Body of pancreas (tissue), 4 donors: ENCODE data around the gene MROH2A. TPM values are rescaled to one million over a fixed set of nuclear protein-coding genes. Genes with fewer than 3 reads are reported as not detected.

Experiments
- ATAC-seq: fragments of 150-250 bp; one replicate; pipeline ENCODE4 v1.9.1; 2016
- DNase-seq, 4 donors: peaks; one replicate each; pipeline ENCODE4 v3.0.0-alpha.2; 2019
- H3K27ac ChIP-seq, 4 donors: fragments of 200-600 bp; sonication (generic); 1 replicate in 3 of 4; 2 replicates in 1 of 4; pipeline versions ENCODE4 v1.5.1 to v1.6.1; 2016 to 2019; ENCODE audit warnings: mild to moderate bottlenecking in 1 of 4, mixed read lengths in 1 of 4, moderate library complexity in 1 of 4
- H3K27me3 ChIP-seq, 2 donors: fragments of 200-600 bp; sonication (generic); one replicate each; pipeline ENCODE4 v1.6.0; 2016; ENCODE audit warnings: mild to moderate bottlenecking in 1 of 2
- H3K36me3 ChIP-seq, 2 donors: fragments of 200-600 bp; sonication (generic); replicated peaks in 1 of 2; 2 replicates each; pipeline ENCODE4 v1.5.1; 2016; ENCODE audit warnings: low read depth in 2 of 2; ENCODE audit not compliant: insufficient read depth in 1 of 2
- H3K4me1 ChIP-seq: fragments of 200-600 bp; sonication (generic); one replicate; pipeline ENCODE4 v1.6.0; 2016
- H3K4me3 ChIP-seq, 2 donors: fragments of 200-600 bp; sonication (generic); 1 replicate in 1 of 2; 2 replicates in 1 of 2; pipeline ENCODE4 v1.5.1; 2016 to 2019
- H3K9me3 ChIP-seq, 3 donors: fragments of 200-600 bp; sonication (generic); 1 replicate in 2 of 3; 2 replicates in 1 of 3; pipeline ENCODE4 v1.5.1; 2016
- CTCF ChIP-seq, 7 experiments: fragments of 450-650 bp in 4 of 7; fragments of 200-600 bp in 3 of 7; sonication (generic) in 3 of 7; IDR thresholded peaks; one replicate each; pipeline ENCODE4 v1.5.1; 2016 to 2019; ENCODE audit warnings: antibody characterized with exemption in 7 of 7
- POLR2A ChIP-seq, 3 donors: fragments of 450-650 bp; IDR thresholded peaks; one replicate each; pipeline ENCODE4 v1.6.1; 2016; ENCODE audit warnings: antibody characterized with exemption in 3 of 3, mild to moderate bottlenecking in 2 of 3
- WGBS, 2 donors: methylation state at CpG; one replicate each; pipeline ENCODE4 v1.1.5; 2017; 5-methylcytosine and 5-hydroxymethylcytosine counted together
- intact Hi-C: fragments of 100-400 bp; cut with DNase I; formaldehyde crosslinking; loops from one replicate; pipeline ENCODE4 v1.15.1; 2023
- total RNA-seq, 2 donors: library from RNA; depleted of rRNA; stranded (reverse); fragments of >200 nt; gene quantifications; one replicate each; pipeline ENCODE4 v1.1.0, GENCODE V29; 2016

MROH2A gene
- total RNA-seq, 2 donors from 2014 or later = not detected

DNA sequence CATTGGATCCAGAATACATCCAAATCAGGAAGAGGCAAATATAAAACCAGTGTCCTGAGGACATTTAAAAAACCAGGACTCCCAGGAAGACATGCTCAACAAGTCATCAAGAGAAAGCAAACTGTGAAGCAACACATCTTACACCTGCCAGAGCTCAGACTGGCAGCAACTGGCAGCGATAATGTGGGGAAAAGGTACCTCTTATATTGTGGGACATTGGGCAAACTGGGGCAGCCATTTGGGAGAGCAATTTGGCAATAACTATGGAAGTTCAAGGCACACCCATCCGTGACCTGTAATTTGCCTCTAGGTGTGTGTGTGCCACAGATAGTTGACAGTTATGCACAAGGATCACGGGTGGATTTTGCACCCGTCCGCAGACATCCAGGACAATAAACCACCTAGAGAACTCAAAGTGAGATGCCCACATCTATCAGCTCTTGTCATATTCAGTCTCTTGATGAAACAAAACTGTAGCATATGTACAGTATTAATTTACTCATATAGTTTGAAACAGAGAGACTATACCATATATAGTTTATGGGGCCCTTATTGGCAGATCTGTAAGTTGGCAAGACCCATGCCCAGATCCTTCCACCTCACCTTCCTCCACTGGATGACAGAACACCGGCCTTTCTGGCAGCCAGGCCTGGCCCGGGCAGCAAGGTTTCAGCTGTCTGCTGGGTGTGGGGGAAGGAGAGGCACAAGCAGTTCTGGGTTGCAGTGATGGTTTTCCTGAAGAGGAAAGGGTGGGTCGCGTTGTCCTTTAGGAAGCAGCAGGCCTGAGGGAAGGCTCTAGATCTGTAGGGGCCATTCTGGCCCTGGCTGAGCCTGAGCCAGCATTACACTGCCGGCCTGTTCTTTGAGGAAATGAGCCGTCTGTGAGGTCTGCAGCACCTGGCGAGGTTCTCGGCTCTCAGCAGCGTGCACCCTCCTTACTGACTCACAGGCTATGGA is 57.4 kb downstream of the MROH2A start:
- no peaks in the 10 kb centered on the region for H3K27me3 ChIP-seq
- WGBS, 2 donors = 78 to 81% methylated on average over 13 to 14 of the region's 14 CpGs
- TF ChIP-seq CTCF (IDR thresholded peaks at IDR 0.05) (no peak), POLR2A (IDR thresholded peaks at IDR 0.05) (no peak)
- no peak overlapping the region for H3K4me3 ChIP-seq
- DNase-seq = peak in 1 of 4 donors; percentile 5
- no peak overlapping the region for H3K27ac ChIP-seq
- no peaks in the 10 kb centered on the region for H3K36me3 ChIP-seq
- no peak for ATAC-seq
- H3K9me3 ChIP-seq = no peaks in the 10 kb centered on the region
- intact Hi-C loops = no loop called here
- H3K4me1 ChIP-seq = no peaks in the 10 kb centered on the region

DNA sequence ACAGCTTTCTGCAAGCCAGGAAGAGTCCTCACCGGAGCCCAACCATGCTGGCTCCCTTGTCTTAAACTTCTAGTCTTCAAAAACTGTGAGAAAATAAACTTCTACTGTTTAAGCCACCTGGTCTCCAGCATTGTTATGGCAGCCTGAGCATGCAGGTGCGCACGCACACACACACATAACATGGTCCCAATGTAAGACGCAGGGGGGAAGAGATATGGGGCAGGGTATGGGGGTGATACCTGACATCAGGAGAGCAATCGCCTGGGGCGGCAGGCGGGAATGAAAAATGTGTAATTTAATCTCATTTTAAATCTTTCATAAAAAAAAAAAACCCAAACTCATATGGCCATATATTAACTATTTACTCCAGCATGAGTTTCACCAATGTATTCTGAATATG is 58.2 kb downstream of the MROH2A start:
- no peaks in the 10 kb centered on the region for H3K4me1 ChIP-seq
- H3K4me3 ChIP-seq = no peak overlapping the region
- ATAC-seq = no peak
- no peak overlapping the region for H3K27ac ChIP-seq
- no peak for TF ChIP-seq CTCF (IDR thresholded peaks at IDR 0.05)
- TF ChIP-seq POLR2A (IDR thresholded peaks at IDR 0.05) = no peak
- H3K27me3 ChIP-seq = no peaks in the 10 kb centered on the region
- no peaks in the 10 kb centered on the region for H3K9me3 ChIP-seq
- 94 to 95% methylated on average over 7 of the region's 7 CpGs for WGBS, 2 donors
- H3K36me3 ChIP-seq = no peaks in the 10 kb centered on the region
- intact Hi-C loops = no loop called here
- DNase-seq = peak in 1 of 4 donors; percentile 0

- WGBS, 2 donors = 82 to 85% methylated on average over 9 of the region's 9 CpGs
- Histone ChIP-seq H3K9me3 (no peaks in the 10 kb centered on the region), H3K27ac (no peak overlapping the region), H3K4me3 (no peak overlapping the region), H3K4me1 (no peaks in the 10 kb centered on the region), H3K36me3 (no peaks in the 10 kb centered on the region), H3K27me3 (no peaks in the 10 kb centered on the region)
- TF ChIP-seq POLR2A (IDR thresholded peaks at IDR 0.05) = no peak
- no peak for TF ChIP-seq CTCF (IDR thresholded peaks at IDR 0.05)
- peak in 1 of 4 donors; percentile 0 for DNase-seq
- intact Hi-C loops = no loop called here
- no peak for ATAC-seq
Observed at GRCh38 chr2:233837694-233838229, 59.6 kb downstream of the MROH2A start.

DNA sequence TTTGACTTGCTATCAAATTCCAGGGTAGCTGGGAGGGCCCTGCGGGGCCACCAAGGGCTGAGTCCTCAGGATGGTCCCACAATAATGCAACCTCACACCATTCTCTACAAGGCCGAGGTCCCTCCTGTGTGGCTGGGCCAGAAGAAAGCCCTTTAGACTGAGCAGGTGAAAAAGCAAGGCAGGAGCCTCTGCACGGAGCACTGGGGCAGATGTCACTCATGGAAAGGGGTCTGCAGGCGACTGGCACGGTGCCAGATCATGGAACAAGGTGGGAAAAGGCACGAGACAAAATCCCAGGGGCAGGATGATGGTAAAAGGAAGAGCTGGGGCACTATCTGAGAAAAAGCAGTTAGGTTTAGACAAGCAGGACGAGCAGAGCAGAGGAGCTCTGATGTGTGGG is 60.1 kb downstream of the MROH2A start:
- peak in 1 of 4 donors; percentile 5 for DNase-seq
- intact Hi-C loops = no loop called here
- no peak for TF ChIP-seq CTCF (IDR thresholded peaks at IDR 0.05)
- no peak for TF ChIP-seq POLR2A (IDR thresholded peaks at IDR 0.05)
- Histone ChIP-seq H3K9me3 (no peaks in the 10 kb centered on the region), H3K27me3 (no peaks in the 10 kb centered on the region), H3K27ac (no peak overlapping the region), H3K36me3 (no peaks in the 10 kb centered on the region), H3K4me3 (no peak overlapping the region), H3K4me1 (no peaks in the 10 kb centered on the region)
- 57 to 77% methylated on average over 7 of the region's 7 CpGs for WGBS, 2 donors
- no peak for ATAC-seq
